Smooth muscle cell (in vitro differentiated cells): ENCODE measurements around the gene ST6GALNAC3. TPM values are rescaled to one million over a fixed set of nuclear protein-coding genes. Genes with fewer than 3 reads are reported as not detected.
A peak's percentile ranks its signal among the peaks of the same experiment; 100 is the strongest.
"Not testable (repeated sequence)": the region's sequence is repeated elsewhere in the genome, so short reads cannot be mapped to it uniquely, and the experiment has no call there.

Experiments
- DNase-seq: peaks from one replicate; lab custom pipeline; 2025; ENCODE audit not compliant: unreplicated experiment; lab: John Stamatoyannopoulos, UW
- H2AFZ ChIP-seq: fragments of 200-600 bp; sonication (generic); 2 replicates; pipeline ENCODE4 v1.6.0; 2016; ENCODE audit warnings: antibody characterized with exemption, low read depth, mild to moderate bottlenecking
- H3F3A ChIP-seq: fragments of 200-600 bp; sonication (generic); 2 replicates; pipeline ENCODE4 v1.6.0; 2017; ENCODE audit warnings: antibody characterized with exemption, low read depth
- H3K27ac ChIP-seq: fragments of 200-600 bp; sonication (generic); 2 replicates; pipeline ENCODE4 v1.5.1; 2016; ENCODE audit warnings: low read depth, mild to moderate bottlenecking
- H3K27me3 ChIP-seq: fragments of 200-600 bp; sonication (generic); 2 replicates; pipeline ENCODE4 v1.6.1; 2016; ENCODE audit warnings: low read depth, mild to moderate bottlenecking
- H3K36me3 ChIP-seq: fragments of 200-600 bp; sonication (generic); 2 replicates; pipeline ENCODE4 v1.5.1; 2016; ENCODE audit warnings: low read depth
- H3K4me1 ChIP-seq: fragments of 200-600 bp; sonication (generic); 2 replicates; pipeline ENCODE4 v1.5.1; 2016; ENCODE audit warnings: low read depth
- H3K4me2 ChIP-seq: fragments of 200-600 bp; sonication (generic); 2 replicates; pipeline ENCODE4 v1.6.0; 2016; ENCODE audit warnings: mild to moderate bottlenecking
- H3K4me3 ChIP-seq: fragments of 200-600 bp; sonication (generic); 2 replicates; pipeline ENCODE4 v1.5.1; 2016; ENCODE audit warnings: mild to moderate bottlenecking
- H3K79me2 ChIP-seq: fragments of 200-600 bp; sonication (generic); 2 replicates; pipeline ENCODE4 v1.6.0; 2016; ENCODE audit warnings: low read depth, mild to moderate bottlenecking
- H3K9ac ChIP-seq: fragments of 200-600 bp; sonication (generic); 2 replicates; pipeline ENCODE4 v1.6.0; 2016; ENCODE audit warnings: low read depth
- H3K9me3 ChIP-seq: fragments of 200-600 bp; sonication (generic); replicated peaks from 2 replicates; pipeline ENCODE4 v1.5.1; 2016; ENCODE audit warnings: low read depth
- H4K20me1 ChIP-seq: fragments of 200-600 bp; sonication (generic); 2 replicates; pipeline ENCODE4 v1.6.0; 2016; ENCODE audit warnings: low read depth
- WGBS: methylation state at CpG from one replicate; pipeline ENCODE4 v1.1.7; 2016; ENCODE audit warnings: low lambda C conversion rate; 5-methylcytosine and 5-hydroxymethylcytosine counted together
- polyA plus RNA-seq: library from polyadenylated mRNA; unstranded; fragments of >200 nt; fragmentation: Nextera tagmentation; extraction: Ambion mirVana; gene quantifications from 2 replicates; pipeline ENCODE4 v1.2.1, GENCODE V29; 2016
- total RNA-seq: library from RNA; depleted of rRNA; stranded (reverse); fragments of >200 nt; gene quantifications from 2 replicates; pipeline ENCODE4 v1.2.3, GENCODE V29; 2014
- TF ChIP-seq, protein P1 (sequence below): fragments of 200-600 bp; sonication (generic); IDR thresholded peaks from 2 replicates; pipeline ENCODE4 v1.5.1; 2017; ENCODE audit warnings: borderline replicate concordance, mild to moderate bottlenecking, antibody characterized with exemption; ENCODE audit not compliant: insufficient read depth, poor library complexity, severe bottlenecking

The ST6GALNAC3 gene
- total and polyA plus RNA-seq, 2 experiments from 2014 or later: 9.3 to 13.4 TPM

DNA sequence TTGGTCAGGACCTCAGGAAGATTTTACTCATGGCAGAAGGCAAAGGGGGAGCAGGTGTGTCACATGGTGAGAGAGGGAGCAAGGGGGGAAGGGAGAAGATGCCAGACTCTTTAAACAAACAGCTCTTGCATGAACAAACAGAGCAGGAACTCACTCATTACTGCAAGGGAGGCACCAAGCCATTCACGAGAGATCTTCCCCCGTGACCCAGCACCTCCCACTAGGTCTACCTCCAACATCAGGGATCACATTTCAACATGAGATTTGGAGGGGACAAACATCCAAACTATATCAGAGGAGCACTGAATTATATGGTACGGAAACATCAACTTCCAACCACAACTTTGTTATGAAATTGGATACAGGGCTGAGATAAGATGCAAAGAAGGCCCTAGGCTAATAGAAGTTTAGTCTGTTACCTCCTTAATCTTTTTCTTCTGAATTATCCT, 164.9 kb downstream of the ST6GALNAC3 start:
- H3K79me2 ChIP-seq: peaks cover 7% of the 10 kb centered on the region
- H3K36me3 ChIP-seq: peaks cover 2% of the 10 kb centered on the region
- no peak overlapping the region for H3K27ac ChIP-seq
- 68% methylated on average over 3 of the region's 3 CpGs for WGBS
- H3K4me2 ChIP-seq: no peak overlapping the region
- H3F3A ChIP-seq: no peaks in the 10 kb centered on the region
- no peaks in the 10 kb centered on the region for H4K20me1 ChIP-seq
- no peak overlapping the region for H3K9ac ChIP-seq
- H3K4me3 ChIP-seq: no peak overlapping the region
- TF ChIP-seq, protein P1, sequence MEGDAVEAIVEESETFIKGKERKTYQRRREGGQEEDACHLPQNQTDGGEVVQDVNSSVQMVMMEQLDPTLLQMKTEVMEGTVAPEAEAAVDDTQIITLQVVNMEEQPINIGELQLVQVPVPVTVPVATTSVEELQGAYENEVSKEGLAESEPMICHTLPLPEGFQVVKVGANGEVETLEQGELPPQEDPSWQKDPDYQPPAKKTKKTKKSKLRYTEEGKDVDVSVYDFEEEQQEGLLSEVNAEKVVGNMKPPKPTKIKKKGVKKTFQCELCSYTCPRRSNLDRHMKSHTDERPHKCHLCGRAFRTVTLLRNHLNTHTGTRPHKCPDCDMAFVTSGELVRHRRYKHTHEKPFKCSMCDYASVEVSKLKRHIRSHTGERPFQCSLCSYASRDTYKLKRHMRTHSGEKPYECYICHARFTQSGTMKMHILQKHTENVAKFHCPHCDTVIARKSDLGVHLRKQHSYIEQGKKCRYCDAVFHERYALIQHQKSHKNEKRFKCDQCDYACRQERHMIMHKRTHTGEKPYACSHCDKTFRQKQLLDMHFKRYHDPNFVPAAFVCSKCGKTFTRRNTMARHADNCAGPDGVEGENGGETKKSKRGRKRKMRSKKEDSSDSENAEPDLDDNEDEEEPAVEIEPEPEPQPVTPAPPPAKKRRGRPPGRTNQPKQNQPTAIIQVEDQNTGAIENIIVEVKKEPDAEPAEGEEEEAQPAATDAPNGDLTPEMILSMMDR: no peak
- no peak overlapping the region for H2AFZ ChIP-seq
- H3K9me3 ChIP-seq: no peaks in the 10 kb centered on the region
- peaks cover 12% of the 10 kb centered on the region for H3K4me1 ChIP-seq
- H3K27me3 ChIP-seq: no peaks in the 10 kb centered on the region
- no peak for DNase-seq

GRCh38 chr1:76240316-76240715, 165.8 kb downstream of the ST6GALNAC3 start:
- Histone ChIP-seq H2AFZ (no peak overlapping the region), H3F3A (no peaks in the 10 kb centered on the region), H3K4me2 (no peak overlapping the region), H3K27ac (peak overlapping the region; percentile 11), H3K9me3 (no peaks in the 10 kb centered on the region), H3K4me1 (peaks cover 12% of the 10 kb centered on the region), H3K27me3 (no peaks in the 10 kb centered on the region), H3K9ac (no peak overlapping the region), H3K4me3 (no peak overlapping the region), H4K20me1 (no peaks in the 10 kb centered on the region), H3K36me3 (peaks cover 4% of the 10 kb centered on the region), H3K79me2 (peaks cover 12% of the 10 kb centered on the region)
- TF ChIP-seq, protein P1: no peak
- no peak for DNase-seq
- 17% methylated on average over 1 of the region's 1 CpG for WGBS

GRCh38 chr1:76242587-76242986, 168.0 kb downstream of the ST6GALNAC3 start:
- not testable (repeated sequence) for H3K4me3 ChIP-seq, H3F3A ChIP-seq, H3K9ac ChIP-seq, H3K9me3 ChIP-seq, H3K27ac ChIP-seq, H3K27me3 ChIP-seq, H3K36me3 ChIP-seq, DNase-seq, H2AFZ ChIP-seq, H3K4me2 ChIP-seq, H4K20me1 ChIP-seq
- 96% methylated on average over 1 of the region's 1 CpG for WGBS
- Histone ChIP-seq H3K79me2 (peaks cover 12% of the 10 kb centered on the region), H3K4me1 (peaks cover 24% of the 10 kb centered on the region)

GRCh38 chr1:76247261-76247852, 172.8 kb downstream of the ST6GALNAC3 start:
- no peaks in the 10 kb centered on the region for H3F3A ChIP-seq
- peak overlapping the region; percentile 33 for H3K4me2 ChIP-seq
- no peak overlapping the region for H3K4me3 ChIP-seq
- TF ChIP-seq, protein P1: no peak
- H3K9me3 ChIP-seq: no peaks in the 10 kb centered on the region
- no peak for DNase-seq
- no peaks in the 10 kb centered on the region for H3K27me3 ChIP-seq
- no peaks in the 10 kb centered on the region for H4K20me1 ChIP-seq
- H3K79me2 ChIP-seq: peaks cover 16% of the 10 kb centered on the region
- H3K27ac ChIP-seq: no peak overlapping the region
- peaks cover 4% of the 10 kb centered on the region for H3K36me3 ChIP-seq
- H2AFZ ChIP-seq: no peak overlapping the region
- H3K9ac ChIP-seq: no peak overlapping the region
- 38% methylated on average over 5 of the region's 5 CpGs for WGBS
- H3K4me1 ChIP-seq: peaks cover 26% of the 10 kb centered on the region
